Activated naive CD8-positive, alpha-beta T cell treated with anti-CD3 and anti-CD28 coated beads, Interleukin-2, amount 50 U/mL, for 16 hours (primary cell): Measurements from ENCODE around the gene ZNF521.

Experiments used
- DNase-seq: peaks from one replicate; pipeline ENCODE4 v3.0.0-alpha.2; 2020; ENCODE audit warnings: low read depth, low spot score

Gene ZNF521

DNA sequence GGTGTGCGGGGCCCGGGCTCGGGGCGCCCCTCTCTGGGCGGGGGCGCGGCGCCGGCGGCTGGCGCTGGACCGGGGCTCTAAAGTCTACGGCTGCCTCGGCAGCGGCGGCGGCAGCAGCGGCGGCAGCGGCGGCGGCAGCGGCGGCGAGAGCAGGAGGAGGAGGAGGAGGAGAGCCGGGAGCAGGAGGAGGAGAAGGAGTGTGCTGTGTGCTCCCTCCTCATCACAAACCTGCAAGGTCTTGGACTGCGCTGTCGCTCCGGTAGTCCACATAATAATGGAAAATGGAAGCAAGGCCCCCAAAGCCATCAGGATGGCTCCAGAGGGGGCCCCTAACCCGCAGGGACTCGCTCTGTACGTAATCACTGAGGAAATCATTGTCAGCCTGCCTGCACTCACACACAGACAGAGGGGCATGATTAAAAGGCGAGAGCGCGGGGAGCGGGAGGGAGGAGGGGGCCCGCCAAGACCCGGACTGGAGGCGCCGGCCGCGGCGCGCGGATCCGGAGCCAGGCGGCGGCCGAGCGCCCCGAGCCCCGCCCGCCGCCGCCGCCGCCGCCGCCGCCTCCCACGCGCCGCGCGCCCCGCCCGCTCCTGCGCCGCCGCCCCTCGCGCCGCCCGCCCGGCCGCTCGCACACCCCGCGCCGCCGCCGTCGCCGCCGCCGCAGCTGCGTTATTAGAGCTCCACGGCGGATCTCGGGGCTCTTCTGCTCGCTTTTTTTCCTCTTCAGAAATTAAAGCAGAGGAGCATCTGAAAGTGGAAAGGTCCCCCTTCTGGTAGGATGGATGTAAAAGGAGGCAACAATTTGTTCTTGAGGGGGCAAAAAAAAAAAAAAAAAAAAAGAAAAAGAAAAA, at the start of gene ZNF521:
ZNF521 (minus strand) TSS at position 390 of the 852 bp plus-strand sequence. CDS start 1,220 bp downstream, outside the sequence.
- peak; percentile 1 for DNase-seq

DNA sequence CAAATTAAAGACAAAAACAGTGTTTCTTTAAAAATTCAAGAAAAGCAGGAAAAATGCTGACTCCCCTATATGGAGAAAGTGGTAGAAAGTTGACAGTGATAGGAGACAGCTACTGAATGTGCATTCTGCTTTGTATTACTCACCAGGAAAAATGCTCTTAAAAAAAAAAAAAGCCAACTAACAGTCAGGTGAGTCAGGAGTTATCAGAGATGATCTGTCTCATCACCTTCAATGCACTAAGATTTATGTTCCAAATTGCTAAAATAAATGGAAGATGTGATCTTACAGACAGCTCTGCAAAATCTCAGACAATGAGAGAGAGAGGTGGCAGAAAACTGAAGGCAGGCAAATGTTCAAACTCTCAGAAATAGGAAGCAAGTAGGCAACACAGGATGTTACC, 47.6 kb upstream of the ZNF521 start:
- DNase-seq: no peak

DNA sequence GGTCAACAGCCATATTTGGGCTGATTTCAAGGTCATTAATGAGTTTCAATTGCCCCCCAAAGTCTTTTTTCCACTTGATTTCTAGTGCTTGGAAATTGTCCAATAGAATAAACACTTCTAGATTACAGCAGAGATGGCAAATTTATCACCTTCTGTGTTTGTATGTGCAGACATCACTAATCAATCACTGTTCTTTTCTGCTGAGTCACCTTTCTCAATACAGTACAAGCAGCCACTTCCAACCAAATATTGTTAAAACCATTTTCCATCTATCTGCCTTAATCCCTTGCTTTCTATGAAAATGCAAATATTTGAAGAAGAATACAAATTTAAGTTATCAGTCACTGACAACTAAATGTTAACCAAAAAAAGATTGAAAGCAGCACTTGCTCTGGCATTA, 40.2 kb upstream of the ZNF521 start:
- no peak for DNase-seq

DNA sequence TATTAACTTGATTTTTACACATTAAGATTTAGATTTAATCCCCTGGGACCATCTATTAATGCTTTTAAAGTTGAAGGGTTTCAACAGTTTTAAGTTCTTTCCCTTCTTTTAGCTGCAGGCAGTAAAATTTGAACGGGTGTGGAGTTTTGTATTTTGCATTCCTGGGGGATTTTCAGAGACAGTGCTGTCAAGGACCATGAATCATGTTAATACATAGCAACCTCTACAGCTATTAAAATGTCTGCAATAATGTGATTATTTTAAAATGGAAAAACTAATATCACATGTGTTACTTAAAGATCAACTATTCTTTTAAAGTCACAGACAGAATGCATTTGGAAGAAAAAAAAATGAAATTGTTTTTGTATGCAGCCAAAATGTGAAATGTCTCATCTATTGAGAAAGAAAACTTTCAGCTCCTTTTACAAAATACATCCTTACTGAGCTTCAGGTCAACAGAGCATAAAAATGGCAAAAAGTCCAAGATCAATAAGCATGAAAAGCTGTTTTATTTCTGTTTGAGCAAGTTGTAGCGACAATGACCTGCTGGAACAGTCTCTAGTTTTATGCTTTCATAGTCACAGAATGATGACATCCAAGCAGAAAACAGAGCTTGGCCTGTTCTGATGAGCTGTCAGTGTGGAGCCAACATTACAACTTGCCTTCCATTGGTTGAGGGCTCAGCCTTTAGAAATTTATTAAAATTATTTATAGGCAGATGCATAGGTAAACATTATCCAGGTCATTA, 21.6 kb upstream of the ZNF521 start:
- DNase-seq: no peak

DNA sequence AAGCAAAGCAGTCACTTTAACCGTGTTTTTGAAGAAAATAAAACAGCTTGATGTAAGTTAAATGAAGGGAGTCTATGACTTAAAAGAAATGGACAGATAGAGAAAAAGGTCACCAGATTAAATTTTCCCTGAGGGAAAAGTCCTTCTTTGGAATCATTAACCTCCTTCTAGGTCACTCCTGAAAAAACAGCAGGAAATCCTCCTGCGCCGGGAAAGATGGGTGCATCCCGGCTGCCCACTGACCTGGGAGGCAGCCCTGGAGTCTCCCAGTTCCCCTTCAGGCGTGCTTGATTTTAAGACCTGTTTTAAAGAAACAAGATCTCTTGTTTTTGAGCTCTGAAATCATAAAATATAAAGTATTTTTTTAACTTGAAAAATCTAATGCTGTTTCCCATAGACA, 18.4 kb upstream of the ZNF521 start:
- no peak for DNase-seq

DNA sequence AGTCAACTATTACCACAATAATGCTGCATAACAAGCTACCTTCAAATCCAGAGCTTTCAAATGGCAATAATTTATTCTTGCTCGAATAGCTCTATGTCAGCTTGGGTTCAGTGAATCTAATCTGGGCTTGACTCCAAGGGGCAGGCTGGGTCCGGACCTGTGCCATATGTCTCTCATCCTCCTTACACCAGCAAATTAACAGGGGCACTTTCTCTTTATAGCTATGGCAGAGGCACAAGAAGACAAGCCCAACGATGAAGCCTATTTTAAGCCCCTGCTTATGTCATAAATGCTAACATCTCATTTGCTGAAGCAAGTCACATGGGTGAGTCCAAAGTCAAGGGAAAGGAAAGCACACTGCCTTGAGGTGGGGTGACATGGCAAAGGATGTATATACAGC, 13.3 kb upstream of the ZNF521 start:
- no peak for DNase-seq

DNA sequence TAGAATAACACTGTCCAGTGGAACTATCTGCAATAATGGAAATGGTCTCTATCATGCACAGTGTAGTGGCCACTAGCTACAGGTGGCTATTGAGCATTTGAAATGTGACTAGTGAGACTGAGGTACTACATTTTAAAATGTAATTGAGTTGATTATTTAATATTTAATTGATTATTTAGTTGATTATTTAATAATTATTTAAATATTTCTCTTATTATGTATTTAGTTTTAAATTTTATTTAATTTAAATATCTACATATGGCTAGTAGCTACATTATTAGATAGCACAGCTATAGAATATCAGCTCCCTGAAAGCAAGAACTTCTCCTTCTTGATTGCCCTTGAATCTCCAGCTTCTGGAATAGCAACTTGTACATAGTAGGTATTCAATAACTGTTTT, 12.8 kb upstream of the ZNF521 start:
- DNase-seq: no peak

DNA sequence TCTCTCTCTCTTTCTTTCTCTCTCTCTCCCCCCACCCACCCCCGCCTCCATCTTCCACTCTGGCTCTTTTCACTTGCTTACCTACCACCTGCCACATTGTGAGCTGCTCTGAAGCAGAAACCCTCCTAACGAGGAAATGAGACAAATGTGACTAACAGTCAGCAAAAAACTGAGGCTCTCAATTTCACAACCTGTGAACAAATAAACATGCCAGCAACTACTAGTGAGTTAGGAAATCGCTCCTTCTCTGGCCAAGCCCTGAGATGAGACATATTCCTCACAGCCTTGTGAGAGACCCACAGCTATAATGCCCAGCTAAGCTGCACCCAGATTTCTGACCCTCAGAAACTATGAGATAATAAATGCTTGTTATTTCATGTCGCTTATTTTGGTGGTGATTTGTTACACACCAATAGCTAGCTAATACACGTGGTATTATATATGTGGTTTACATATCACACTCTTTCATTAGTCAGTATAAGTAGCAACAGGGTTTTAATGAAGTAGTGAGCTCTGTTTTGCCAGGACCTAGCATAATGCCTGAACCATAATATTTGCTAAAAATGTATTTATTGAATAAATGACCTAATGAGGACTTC, 8.4 kb upstream of the ZNF521 start:
- DNase-seq: no peak

DNA sequence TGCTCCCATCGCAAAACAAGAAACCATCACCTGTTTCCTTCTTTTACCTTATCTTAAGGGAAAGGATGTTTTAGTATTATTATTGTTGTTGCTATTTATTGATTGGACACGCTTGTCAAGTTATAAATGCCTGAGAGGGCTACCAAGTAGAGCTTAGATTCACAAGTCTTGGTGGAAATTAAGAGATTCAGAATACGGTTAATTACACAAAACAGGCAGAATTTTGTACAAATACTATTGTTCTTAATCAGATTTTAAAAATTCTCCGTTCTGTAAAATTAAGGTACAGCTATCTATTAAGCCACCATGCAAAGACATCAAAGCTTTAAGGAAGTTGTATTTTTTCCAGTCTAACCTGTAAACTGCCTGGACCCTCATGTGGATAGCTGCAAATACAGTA, 1.1 kb upstream of the ZNF521 start:
- no peak for DNase-seq

DNA sequence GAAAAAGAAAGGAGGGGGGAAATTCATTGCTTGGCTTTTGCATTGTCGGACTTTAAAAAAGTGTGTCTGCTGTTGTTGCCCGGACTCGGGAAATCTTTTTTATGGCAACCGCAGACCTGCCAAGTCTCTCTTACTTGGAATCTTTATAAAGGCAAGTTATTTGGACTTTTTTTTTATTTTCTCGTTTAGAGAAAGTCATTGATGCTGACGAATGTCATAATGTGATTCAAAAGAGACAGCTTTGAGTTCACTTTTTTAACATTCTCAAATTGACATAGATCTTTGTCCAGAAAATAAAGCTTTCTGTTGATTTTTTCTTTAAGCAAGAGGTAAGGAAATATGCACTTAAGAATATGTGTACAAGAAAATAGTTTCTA, 651 bp upstream of the ZNF521 start:
- DNase-seq: no peak

DNA sequence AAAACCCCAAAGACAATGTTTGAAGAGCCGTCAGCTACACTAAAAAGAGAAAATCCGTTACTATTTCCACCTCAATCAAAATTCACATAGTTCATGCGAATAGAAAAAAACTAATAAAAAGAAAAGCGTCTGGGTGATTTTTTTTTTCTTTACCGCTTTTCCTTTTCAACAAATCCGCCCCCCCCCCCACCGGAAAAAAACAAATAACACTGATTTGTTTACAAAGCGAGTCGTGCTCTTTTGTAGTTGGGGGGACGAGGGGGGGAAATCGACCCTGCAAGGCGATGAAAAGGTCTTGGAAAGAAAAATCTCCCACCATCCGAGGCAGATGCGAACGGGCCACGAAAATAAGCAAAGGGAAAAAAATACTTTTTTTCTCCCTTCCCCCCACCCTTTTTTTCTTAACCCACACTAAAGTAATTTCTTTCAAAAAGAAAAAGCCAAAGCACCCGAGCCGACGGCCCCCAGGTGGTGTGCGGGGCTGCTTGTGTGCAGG, 638 bp downstream of the ZNF521 start:
- DNase-seq: no peak

DNA sequence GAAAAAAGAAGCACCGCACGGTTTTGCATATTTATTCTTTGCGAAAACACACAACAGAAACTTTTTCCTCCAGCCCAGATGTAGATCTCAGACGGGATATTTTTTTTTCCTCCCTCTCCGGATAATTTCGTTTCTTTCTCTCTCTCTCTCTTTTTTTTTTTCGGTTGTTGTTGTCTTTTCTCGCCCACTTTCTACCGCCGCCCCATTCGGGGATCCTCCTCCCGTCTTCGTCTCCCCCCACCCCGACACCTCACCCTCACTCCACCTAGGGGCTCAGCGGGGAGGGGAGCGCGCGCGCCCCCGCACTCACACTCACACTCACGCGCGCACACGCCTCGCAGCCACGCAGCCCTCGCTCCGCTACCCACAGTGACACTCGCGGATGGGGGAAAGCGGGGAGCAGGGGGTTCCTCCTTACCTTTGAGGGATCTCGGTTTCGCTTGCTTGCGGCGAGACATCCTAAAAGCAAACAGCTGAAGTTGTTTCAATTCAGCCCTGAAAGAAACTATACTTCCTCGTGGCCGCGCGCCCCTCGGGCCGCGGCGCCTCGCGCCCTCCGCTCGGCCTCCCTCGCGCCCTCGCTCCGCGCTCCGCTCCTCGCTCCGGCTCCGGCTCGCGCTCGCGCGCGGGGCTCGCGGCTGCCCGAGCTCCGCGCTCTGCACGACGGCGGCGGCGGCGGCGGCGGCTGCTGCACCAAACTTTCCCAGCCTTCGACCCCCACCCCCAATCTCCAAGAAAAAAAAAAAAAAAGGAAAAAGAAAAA, 1.3 kb downstream of the ZNF521 start:
- no peak for DNase-seq

DNA sequence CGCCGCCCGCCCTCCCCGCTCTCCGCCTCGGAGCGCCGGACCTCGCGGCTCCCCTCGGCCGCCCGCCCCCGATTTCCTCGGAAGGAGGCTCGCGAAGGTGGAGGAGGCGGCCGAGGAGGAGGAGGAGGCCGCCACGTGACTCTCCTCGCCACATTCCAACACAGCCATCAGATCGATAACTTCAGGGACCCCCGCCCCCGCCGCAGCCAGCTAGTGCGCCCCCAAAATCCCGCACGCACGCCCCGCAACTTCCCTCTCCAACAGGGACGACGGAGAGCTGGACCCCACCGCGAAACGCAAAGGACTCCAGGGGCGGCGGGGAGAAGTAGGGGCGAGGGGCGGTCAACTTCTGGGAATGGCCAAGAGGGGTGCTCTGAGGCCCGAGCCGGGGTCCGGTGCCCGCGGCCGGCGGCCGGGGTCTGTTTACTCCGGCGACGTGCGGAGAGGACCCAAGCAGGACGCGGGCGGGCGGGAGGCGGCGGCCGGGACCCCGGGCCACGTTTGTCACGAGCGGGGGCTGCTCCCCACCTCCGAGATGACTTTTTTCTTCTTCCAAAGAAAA, 2.0 kb downstream of the ZNF521 start:
- no peak for DNase-seq

DNA sequence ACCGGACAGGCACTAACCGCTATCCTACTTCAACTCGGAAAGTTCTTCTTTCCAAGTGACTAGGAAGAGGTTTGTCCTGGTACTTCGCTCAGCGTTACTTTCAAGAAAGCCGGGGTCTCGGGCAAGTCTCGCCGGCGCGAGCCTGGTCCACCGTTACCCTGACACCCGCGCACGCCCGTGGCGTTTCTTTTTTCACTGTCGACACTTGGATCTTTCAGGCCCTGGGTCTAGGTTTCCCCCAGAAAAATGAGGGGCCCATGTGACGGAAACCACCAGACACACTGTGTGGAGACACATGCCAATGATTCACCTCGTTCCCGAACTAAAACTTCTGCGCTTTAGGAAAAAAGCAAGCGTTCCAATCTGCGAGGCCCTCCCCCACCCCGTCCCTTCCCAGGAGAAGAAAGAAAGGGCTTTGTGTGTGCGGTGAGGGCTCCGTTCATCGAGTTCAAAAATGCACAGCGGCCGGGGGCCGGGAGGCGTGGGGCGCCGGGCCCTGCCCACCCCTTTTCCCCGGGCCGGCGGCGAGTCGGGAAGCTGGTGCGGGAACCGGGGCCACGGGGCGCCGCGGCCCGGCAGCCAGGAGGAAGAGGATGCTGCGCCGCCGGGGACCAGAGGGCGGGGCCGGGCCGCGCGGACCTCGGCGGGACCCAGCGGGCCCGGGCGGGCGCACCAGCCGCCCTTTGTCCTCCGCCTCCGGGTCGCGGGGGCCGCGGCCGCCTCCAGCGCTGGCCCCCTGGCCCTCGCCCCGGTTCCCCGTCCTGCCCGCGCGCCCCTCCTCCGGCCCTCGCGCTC, 2.6 kb downstream of the ZNF521 start:
- no peak for DNase-seq

DNA sequence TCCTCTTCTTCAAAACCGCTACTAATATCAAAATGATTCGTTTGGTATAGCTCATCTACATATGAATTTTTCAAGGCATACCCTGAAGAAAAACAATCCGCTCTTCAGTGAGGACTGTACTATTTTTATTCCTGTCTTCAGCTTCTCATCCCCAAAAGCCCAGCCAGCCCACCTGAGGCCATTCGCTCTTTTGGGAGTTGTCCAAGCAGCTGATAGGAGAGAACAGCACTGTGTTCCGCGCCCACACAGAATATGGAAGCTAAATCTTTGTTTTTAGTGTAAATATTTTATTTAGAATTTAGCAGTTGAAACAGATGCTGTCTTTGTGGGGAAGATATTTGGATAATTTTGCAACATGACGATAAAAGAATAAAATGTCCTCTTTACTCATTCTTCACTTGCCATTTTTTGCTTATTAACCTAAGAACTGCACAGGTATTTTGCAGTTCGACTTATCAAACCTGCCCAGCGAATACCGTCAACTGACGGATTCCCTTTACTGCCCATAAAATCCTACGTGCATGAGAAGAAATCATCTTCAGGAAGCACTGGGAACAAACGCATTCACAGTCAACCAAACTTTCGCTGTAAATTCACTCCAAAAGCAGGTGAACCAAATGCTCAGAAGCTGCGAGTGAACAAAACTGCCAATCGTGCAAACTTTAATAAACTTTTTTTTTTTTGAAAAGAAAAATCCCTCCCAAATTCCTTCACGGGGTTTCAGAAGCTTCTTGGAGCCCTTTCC, 3.4 kb downstream of the ZNF521 start:
- DNase-seq: no peak

DNA sequence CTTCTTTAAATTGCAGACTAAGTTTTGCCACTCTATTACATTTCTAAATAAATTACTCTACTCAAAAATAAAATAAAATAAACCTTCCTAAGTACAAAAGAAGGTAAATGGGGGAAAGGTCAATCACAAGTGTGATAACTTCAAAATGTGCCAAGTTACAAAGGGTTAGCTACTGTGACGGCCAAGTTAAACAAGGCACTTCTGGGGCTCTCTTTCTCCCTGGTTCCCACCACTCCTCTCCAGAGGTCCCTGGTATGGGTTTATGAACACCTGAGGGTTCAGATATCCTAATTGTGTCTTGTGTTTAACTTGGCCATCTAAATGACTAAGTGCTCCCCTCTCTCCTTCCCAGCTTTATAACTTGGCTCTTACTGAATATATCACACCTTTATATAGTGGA, 5.4 kb downstream of the ZNF521 start:
- DNase-seq: no peak

DNA sequence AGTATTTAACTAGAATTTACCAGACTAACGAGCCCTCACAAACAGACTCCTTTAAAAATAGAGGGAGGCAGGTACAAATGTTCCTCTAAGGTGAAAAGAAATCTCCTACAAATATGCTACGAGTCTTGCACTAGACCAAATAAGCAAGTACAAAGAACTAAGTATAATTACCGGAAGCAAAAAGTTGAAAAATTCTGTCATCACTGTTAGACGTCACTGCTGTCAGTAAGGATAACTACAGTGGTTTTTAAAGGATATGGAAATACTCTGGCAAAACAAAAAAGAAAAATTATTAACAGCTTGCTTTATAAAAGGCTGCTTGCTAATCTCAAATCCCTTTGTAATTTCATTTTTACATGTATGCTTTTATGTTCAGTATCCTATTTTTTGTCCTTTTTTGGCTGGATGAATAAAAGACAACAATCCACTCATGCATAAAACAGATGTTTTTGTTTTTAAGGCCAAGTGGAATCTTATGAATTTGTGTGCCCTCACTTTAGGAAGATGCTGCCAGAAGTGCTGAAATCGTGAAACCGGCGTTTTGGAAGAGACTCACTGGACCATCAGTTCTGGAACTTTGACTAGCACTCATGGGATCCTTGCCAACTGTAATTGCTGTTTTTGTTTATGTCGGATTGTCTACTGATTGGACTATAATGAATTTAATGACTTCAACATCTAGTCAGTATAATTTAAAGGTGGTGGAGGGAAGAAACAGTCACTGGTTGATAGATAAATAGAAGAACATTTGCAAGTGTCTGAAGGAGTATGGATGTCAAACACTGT, 6.7 kb downstream of the ZNF521 start:
- no peak for DNase-seq

DNA sequence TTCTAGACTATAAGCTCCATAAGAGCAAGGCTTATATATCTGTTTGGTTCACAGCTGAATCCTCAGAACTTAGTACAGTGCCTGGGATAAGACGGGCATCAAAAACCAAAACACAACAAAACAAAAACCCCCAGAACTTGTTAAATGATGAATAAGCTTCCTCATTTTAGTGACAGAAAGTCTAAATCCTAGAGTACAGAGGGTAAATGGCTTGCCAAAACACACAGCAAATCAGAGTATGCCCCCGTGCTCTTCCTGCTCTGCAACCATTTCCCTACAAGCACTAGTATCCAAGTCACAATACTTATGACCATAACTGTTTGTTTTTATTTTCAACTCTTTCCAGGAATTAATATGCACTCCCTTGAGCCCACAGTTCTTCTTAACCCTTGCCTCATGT, 10.1 kb downstream of the ZNF521 start:
- no peak for DNase-seq

DNA sequence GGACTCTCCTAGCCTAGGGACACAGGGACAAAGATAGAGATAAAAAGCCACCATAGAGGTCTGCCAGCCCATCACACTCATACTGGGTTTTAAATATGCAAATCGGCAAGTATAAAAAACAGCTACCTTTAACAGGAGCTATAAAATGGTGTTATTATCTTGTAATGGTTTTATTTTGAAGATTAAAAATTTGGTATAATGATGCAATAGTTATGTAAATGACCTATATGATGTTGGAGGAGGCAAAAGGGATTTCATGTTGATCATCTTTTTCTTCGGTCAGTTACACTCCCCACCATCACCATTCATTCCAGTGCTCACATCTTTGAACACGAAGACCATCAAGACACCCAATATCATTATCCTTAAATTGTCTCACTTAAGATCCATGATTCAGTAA, 11.2 kb downstream of the ZNF521 start:
- DNase-seq: no peak
